GM12878 (cell line): ENCODE results near the gene MED31. TPM values are rescaled to one million over a fixed set of nuclear protein-coding genes. Genes with fewer than 3 reads are reported as not detected.

Experiments used
- ATAC-seq: fragments of 200-7000 bp; cut with Tn5 transposase; 3 replicates; pipeline ENCODE4 v1.9.1; 2020; ENCODE audit warnings: mild to moderate bottlenecking, moderate library complexity
- BruUV-seq: library from RNA; stranded (reverse); fragments of 400-500 nt; replicated peaks from 2 replicates; lab custom pipeline; 2021; lab: Mats Ljungman, UMichigan
- CTCF ChIA-PET: fragments of 300-600 bp; sonication (Branson Sonifier 250); formaldehyde crosslinking; extraction: SDS; loops from one replicate; lab custom pipeline; 2021; ENCODE audit warnings: inconsistent platforms; lab: Yijun Ruan, JAX
- POLR2A ChIA-PET: fragments of 350-600 bp; formaldehyde crosslinking; extraction: SDS; loops from one replicate; lab custom pipeline; 2021; ENCODE audit warnings: inconsistent platforms; lab: Charles Lee
- RAD21 ChIA-PET: fragments of 300-600 bp; sonication (Branson Sonifier 250); formaldehyde crosslinking; loops from one replicate; lab custom pipeline; 2023; ENCODE audit warnings: antibody characterized with exemption; ENCODE audit not compliant: unreplicated experiment; lab: Charles Lee
- SMC1A ChIA-PET: fragments of 300-600 bp; sonication (Branson Sonifier 250); formaldehyde crosslinking; loops from one replicate; lab custom pipeline; 2023; ENCODE audit not compliant: unreplicated experiment, uncharacterized antibody; lab: Charles Lee
- DNase-seq: peaks from one replicate; pipeline ENCODE4 v3.0.0-alpha.2; 2011; ENCODE audit warnings: low read depth, low spot score
- FAIRE-seq: peaks from 3 replicates; lab custom pipeline; 2011; peaks lifted over from hg19 to GRCh38; lab: Jason Lieb, UNC
- H2AFZ ChIP-seq: 2 replicates; pipeline ENCODE4 v1.6.0; 2011; ENCODE audit warnings: low read depth, low read length, control low read depth; ENCODE audit not compliant: control insufficient read depth
- H3K27ac ChIP-seq: 2 replicates; pipeline ENCODE4 v1.5.1; 2011; ENCODE audit warnings: control low read depth; ENCODE audit not compliant: control insufficient read depth, insufficient read depth
- H3K27me3 ChIP-seq, 2 experiments: replicated peaks in 1 of 2; 2 replicates each; pipeline versions ENCODE4 v1.6.0 to v1.6.1; 2011; ENCODE audit warnings: low read length in 1 of 2; ENCODE audit not compliant: control insufficient read depth in 2 of 2, insufficient read depth in 2 of 2
- H3K36me3 ChIP-seq, 2 experiments: 2 replicates each; pipeline ENCODE4 v1.5.1; 2011; ENCODE audit warnings: low read length in 1 of 2; ENCODE audit not compliant: control insufficient read depth in 2 of 2, insufficient read depth in 2 of 2
- H3K4me1 ChIP-seq: 2 replicates; pipeline ENCODE4 v1.6.1; 2011; ENCODE audit warnings: mild to moderate bottlenecking, low read length, moderate library complexity, mixed read lengths; ENCODE audit not compliant: control insufficient read depth, insufficient read depth
- H3K4me2 ChIP-seq: 2 replicates; pipeline ENCODE4 v1.6.0; 2011; ENCODE audit warnings: control low read depth; ENCODE audit not compliant: control insufficient read depth, insufficient read depth
- H3K4me3 ChIP-seq: fragments of 200-600 bp; sonication (generic); 2 replicates; pipeline ENCODE4 v1.5.1; 2016
- H3K79me2 ChIP-seq: 2 replicates; pipeline ENCODE4 v1.6.0; 2011; ENCODE audit warnings: low read length; ENCODE audit not compliant: control insufficient read depth, insufficient read depth
- H3K9ac ChIP-seq: 2 replicates; pipeline ENCODE4 v1.8.0; 2011; ENCODE audit warnings: low read length, control low read depth, mixed read lengths; ENCODE audit not compliant: control insufficient read depth, insufficient read depth
- H3K9me3 ChIP-seq: replicated peaks from 3 replicates; pipeline ENCODE4 v1.5.1; 2011; ENCODE audit warnings: mild to moderate bottlenecking, low read length; ENCODE audit not compliant: control insufficient read depth, insufficient read depth
- H4K20me1 ChIP-seq: 2 replicates; pipeline ENCODE4 v1.6.0; 2011; ENCODE audit not compliant: control insufficient read depth, insufficient read depth
- FOXK2 ChIP-seq: fragments of 450-650 bp; IDR thresholded peaks from 2 replicates; pipeline ENCODE4 v1.6.1; 2017; ENCODE audit warnings: mild to moderate bottlenecking, moderate library complexity
- NBN ChIP-seq: fragments of 450-650 bp; IDR thresholded peaks from 2 replicates; pipeline ENCODE4 v1.6.1; 2016
- NR2C1 ChIP-seq: fragments of 450-650 bp; IDR thresholded peaks from 2 replicates; pipeline ENCODE4 v1.6.1; 2017; ENCODE audit warnings: antibody characterized with exemption, mild to moderate bottlenecking, moderate library complexity
- PML ChIP-seq: IDR thresholded peaks from 2 replicates; pipeline ENCODE4 v1.6.1; 2012; ENCODE audit warnings: low read length, inconsistent platforms
- PRDM15 ChIP-seq: fragments of 450-650 bp; formaldehyde crosslinking; IDR thresholded peaks from 2 replicates; pipeline ENCODE4 v1.4.0; 2020; ENCODE audit warnings: mild to moderate bottlenecking, moderate library complexity
- RBBP5 ChIP-seq: fragments of 200-600 bp; sonication (generic); conservative IDR thresholded peaks from 2 replicates; pipeline ENCODE4 v1.6.1; 2016
- SUPT20H ChIP-seq: IDR thresholded peaks from 2 replicates; pipeline ENCODE4 v1.6.1; 2011; ENCODE audit warnings: low read depth, mild to moderate bottlenecking, low read length, moderate library complexity, borderline replicate concordance; ENCODE audit not compliant: control insufficient read depth
- WGBS: methylation state at CpG from one replicate; pipeline ENCODE4 v1.1.6; 2016; ENCODE audit warnings: low lambda C conversion rate; ENCODE audit not compliant: insufficient replicate concordance, insufficient coverage; ENCODE audit errors: missing lambda C conversion rate; 5-methylcytosine and 5-hydroxymethylcytosine counted together
- in situ Hi-C: fragments of 300-500 bp; cut with MboI; formaldehyde crosslinking; loops from 9 replicates; pipeline ENCODE4 v1.14.3; 2018; ENCODE audit warnings: mixed read lengths
- intact Hi-C: fragments of 100-400 bp; cut with micrococcal nuclease; formaldehyde crosslinking; loops from one replicate; pipeline ENCODE4 v1.14.2; 2022; ENCODE audit not compliant: unreplicated experiment
- polyA plus RNA-seq, 11 experiments: library from polyadenylated mRNA; depleted of rRNA in 4 of 11; unstranded in 6 of 11; stranded (reverse) in 5 of 11; fragments of >200 nt; fragmentation: Nextera tagmentation in 4 of 11; fragmentation: Illumina TruSeq in 1 of 11; extraction: Ambion mirVana in 4 of 11; extraction: Trizol in 1 of 11; gene quantifications; 1 replicate in 1 of 11; 2 replicates in 10 of 11; pipeline versions ENCODE4 v1.2.1 to v1.2.3, GENCODE V29; 2011 to 2016; ENCODE audit warnings: inconsistent platforms in 2 of 11, missing spikeins in 2 of 11, low read depth in 1 of 11
- total RNA-seq, 4 experiments: library from RNA; depleted of rRNA in 3 of 4; stranded (reverse); fragments of >200 nt in 3 of 4; fragmentation: Illumina TruSeq in 1 of 4; extraction: Trizol in 1 of 4; gene quantifications; 2 replicates each; pipeline versions ENCODE4 v1.2.1 to v1.2.3, GENCODE V29; 2013 to 2021
- TF ChIP-seq, protein P1 (sequence below): fragments of 450-650 bp; IDR thresholded peaks from 2 replicates; pipeline ENCODE4 v1.6.1; 2018; ENCODE audit warnings: borderline replicate concordance, mild to moderate bottlenecking; ENCODE audit not compliant: partially characterized antibody
- TF ChIP-seq, protein P2 (sequence below): fragments of 450-650 bp; formaldehyde crosslinking; IDR thresholded peaks from 2 replicates; pipeline ENCODE4 v1.4.0; 2022; ENCODE audit warnings: mild to moderate bottlenecking, moderate library complexity

The MED31 gene
- total and polyA plus RNA-seq, 10 of the 15 experiments (the other 5 are each of a cell fraction or from before 2014, with no cell fraction given), result 14.4 to 71.1 (median 34.6) TPM

DNA sequence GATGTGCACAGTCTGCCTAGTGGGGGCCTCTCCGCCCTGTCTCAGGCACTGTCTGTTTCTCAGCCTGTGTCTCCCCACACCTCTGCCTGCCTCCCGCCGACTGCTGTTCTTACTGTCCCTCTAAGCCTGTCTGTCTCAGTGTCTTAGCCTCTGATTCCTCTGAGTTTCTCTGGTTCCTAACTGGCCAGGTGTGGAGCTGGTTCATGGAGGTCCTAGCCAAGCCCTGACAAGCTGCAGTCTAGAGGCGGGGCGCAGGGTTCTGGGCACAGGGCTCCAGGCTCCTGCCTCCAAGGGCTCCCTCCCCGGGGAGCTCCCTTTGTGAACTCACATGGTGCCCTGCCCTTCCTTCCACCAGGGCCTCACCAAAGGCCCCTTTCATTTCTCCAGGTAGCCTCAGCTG is 19.6 kb upstream of the MED31 start:
- ATAC-seq (no peak), DNase-seq (no peak), FAIRE-seq (no peak)
- TF ChIP-seq RBBP5 (no peak), NR2C1 (no peak), PML (no peak), NBN (no peak), PRDM15 (no peak), SUPT20H (no peak), FOXK2 (no peak)
- TF ChIP-seq, protein P1, sequence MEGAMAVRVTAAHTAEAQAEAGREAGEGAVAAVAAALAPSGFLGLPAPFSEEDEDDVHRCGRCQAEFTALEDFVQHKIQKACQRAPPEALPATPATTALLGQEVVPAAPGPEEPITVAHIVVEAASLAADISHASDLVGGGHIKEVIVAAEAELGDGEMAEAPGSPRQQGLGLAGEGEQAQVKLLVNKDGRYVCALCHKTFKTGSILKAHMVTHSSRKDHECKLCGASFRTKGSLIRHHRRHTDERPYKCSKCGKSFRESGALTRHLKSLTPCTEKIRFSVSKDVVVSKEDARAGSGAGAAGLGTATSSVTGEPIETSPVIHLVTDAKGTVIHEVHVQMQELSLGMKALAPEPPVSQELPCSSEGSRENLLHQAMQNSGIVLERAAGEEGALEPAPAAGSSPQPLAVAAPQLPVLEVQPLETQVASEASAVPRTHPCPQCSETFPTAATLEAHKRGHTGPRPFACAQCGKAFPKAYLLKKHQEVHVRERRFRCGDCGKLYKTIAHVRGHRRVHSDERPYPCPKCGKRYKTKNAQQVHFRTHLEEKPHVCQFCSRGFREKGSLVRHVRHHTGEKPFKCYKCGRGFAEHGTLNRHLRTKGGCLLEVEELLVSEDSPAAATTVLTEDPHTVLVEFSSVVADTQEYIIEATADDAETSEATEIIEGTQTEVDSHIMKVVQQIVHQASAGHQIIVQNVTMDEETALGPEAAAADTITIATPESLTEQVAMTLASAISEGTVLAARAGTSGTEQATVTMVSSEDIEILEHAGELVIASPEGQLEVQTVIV, result no peak
- TF ChIP-seq, protein P2, sequence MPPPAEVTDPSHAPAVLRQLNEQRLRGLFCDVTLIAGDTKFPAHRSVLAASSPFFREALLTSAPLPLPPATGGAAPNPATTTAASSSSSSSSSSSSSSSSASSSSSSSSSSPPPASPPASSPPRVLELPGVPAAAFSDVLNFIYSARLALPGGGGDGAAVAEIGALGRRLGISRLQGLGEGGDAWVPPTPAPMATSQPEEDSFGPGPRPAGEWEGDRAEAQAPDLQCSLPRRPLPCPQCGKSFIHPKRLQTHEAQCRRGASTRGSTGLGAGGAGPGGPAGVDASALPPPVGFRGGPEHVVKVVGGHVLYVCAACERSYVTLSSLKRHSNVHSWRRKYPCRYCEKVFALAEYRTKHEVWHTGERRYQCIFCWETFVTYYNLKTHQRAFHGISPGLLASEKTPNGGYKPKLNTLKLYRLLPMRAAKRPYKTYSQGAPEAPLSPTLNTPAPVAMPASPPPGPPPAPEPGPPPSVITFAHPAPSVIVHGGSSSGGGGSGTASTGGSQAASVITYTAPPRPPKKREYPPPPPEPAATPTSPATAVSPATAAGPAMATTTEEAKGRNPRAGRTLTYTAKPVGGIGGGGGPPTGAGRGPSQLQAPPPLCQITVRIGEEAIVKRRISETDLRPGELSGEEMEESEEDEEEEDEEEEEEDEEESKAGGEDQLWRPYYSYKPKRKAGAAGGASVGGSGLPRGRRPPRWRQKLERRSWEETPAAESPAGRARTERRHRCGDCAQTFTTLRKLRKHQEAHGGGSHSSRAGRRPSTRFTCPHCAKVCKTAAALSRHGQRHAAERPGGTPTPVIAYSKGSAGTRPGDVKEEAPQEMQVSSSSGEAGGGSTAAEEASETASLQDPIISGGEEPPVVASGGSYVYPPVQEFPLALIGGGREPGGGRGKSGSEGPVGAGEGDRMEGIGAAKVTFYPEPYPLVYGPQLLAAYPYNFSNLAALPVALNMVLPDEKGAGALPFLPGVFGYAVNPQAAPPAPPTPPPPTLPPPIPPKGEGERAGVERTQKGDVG (CRISPR knock-in tag), result no peak
- in situ Hi-C loops, result no loop called here
- ChIA-PET POLR2A (no interaction called here), CTCF (interaction anchor here (0.7 to 3.5 kb wide), 5 partner anchors 172 to 351 kb away, joined by 3 to 10 read pairs (median 4); no protein-coding TSS in a partner anchor), RAD21 (no interaction called here), SMC1A (interaction anchor here (0.8 kb wide), 1 partner anchor 223 kb away, joined by 3 read pairs; no protein-coding TSS in a partner anchor)
- H3K36me3 ChIP-seq, result no peaks in the 10 kb centered on the region
- 87% methylated on average over 6 of the region's 6 CpGs for WGBS
- H3K4me3 ChIP-seq, result no peak overlapping the region
- no peak overlapping the region for H2AFZ ChIP-seq
- H3K9ac ChIP-seq, result no peak overlapping the region
- H3K27me3 ChIP-seq, result 0 out of 4 replicates have a peak, but pooled peaks cover 0 to 2% of the 10 kb centered on the region in 2 experiments
- BruUV-seq, result no TSS peak
- intact Hi-C loops, result no loop called here
- H3K27ac ChIP-seq, result no peak overlapping the region
- H3K4me1 ChIP-seq, result no peaks in the 10 kb centered on the region
- H3K79me2 ChIP-seq, result no peaks in the 10 kb centered on the region
- no peaks in the 10 kb centered on the region for H4K20me1 ChIP-seq
- no peak overlapping the region for H3K4me2 ChIP-seq
- no peaks in the 10 kb centered on the region for H3K9me3 ChIP-seq
